HepG2 (cell line): ENCODE data around the gene AP4M1. TPM values are rescaled to one million over a fixed set of nuclear protein-coding genes. Genes with fewer than 3 reads are reported as not detected.

ENCODE experiments used
- AGO2 ChIP-seq: fragments of 200-400 bp; formaldehyde crosslinking; optimal IDR thresholded peaks from 2 replicates; pipeline ENCODE3; 2017; ENCODE audit warnings: mild to moderate bottlenecking, low read depth, low read length, moderate library complexity
- CEBPG ChIP-seq: IDR thresholded peaks from 2 replicates; pipeline ENCODE4 v1.6.1; 2016
- ETS1 ChIP-seq: sonication (generic); formaldehyde crosslinking; IDR thresholded peaks from 2 replicates; pipeline ENCODE4 v1.4.0; 2020; ENCODE audit warnings: missing genetic modification reagents
- FOXA3 ChIP-seq: IDR thresholded peaks from 2 replicates; pipeline ENCODE4 v1.6.1; 2016; ENCODE audit warnings: missing genetic modification reagents, missing compliant biosample characterization
- GABPA ChIP-seq, 2 experiments: IDR thresholded peaks; 2 replicates each; pipeline ENCODE4 v1.6.1; 2011 to 2016; ENCODE audit warnings: low read depth in 2 of 2, low read length in 1 of 2, missing biosample characterization in 1 of 2, missing genetic modification characterization in 1 of 2
- HIVEP1 ChIP-seq: sonication (generic); formaldehyde crosslinking; IDR thresholded peaks from 2 replicates; pipeline ENCODE4 v1.4.0; 2020; ENCODE audit warnings: mild to moderate bottlenecking, missing genetic modification reagents
- HMGXB4 ChIP-seq, 2 experiments: sonication (generic) in 1 of 2; formaldehyde crosslinking in 1 of 2; IDR thresholded peaks; 2 replicates each; pipeline versions ENCODE4 v1.4.0 to v1.6.1; 2018 to 2020; ENCODE audit warnings: missing genetic modification reagents in 2 of 2, borderline replicate concordance in 1 of 2, low read depth in 1 of 2, mild to moderate bottlenecking in 1 of 2, missing biosample characterization in 1 of 2
- KLF11 ChIP-seq: IDR thresholded peaks from 2 replicates; pipeline ENCODE4 v1.6.1; 2016; ENCODE audit warnings: missing compliant biosample characterization
- LRRFIP1 ChIP-seq: sonication (generic); formaldehyde crosslinking; conservative IDR thresholded peaks from 2 replicates; pipeline ENCODE4 v1.4.0; 2020; ENCODE audit warnings: missing genetic modification reagents
- MATR3 ChIP-seq: sonication (generic); formaldehyde crosslinking; IDR thresholded peaks from 2 replicates; pipeline ENCODE4 v1.4.0; 2020; ENCODE audit warnings: missing genetic modification reagents
- POLR2A ChIP-seq, 2 experiments: IDR thresholded peaks; 2 replicates each; pipeline ENCODE4 v1.6.1; 2011; ENCODE audit warnings: low read depth in 2 of 2, low read length in 2 of 2, mild to moderate bottlenecking in 1 of 2, moderate library complexity in 1 of 2; ENCODE audit not compliant: insufficient read depth in 1 of 2
- SYNCRIP ChIP-seq: fragments of 200-400 bp; formaldehyde crosslinking; IDR thresholded peaks from 2 replicates; pipeline ENCODE4 v1.6.1; 2018; ENCODE audit warnings: mild to moderate bottlenecking, low read depth, low read length; ENCODE audit not compliant: insufficient read depth
- ZNF101 ChIP-seq: sonication (generic); formaldehyde crosslinking; IDR thresholded peaks from 2 replicates; pipeline ENCODE4 v1.4.0; 2020; ENCODE audit warnings: mild to moderate bottlenecking, low read depth, missing genetic modification reagents, borderline replicate concordance
- ZNF160 ChIP-seq: sonication (generic); formaldehyde crosslinking; IDR thresholded peaks from 2 replicates; pipeline ENCODE4 v1.8.0; 2022; ENCODE audit warnings: mild to moderate bottlenecking, inconsistent platforms, missing genetic modification reagents
- ZNF251 ChIP-seq: sonication (generic); formaldehyde crosslinking; IDR thresholded peaks from 2 replicates; pipeline ENCODE4 v1.9.0; 2021; ENCODE audit warnings: mild to moderate bottlenecking, missing genetic modification reagents
- ZNF281 ChIP-seq: sonication (generic); formaldehyde crosslinking; IDR thresholded peaks from 2 replicates; pipeline ENCODE4 v1.4.0; 2020; ENCODE audit warnings: missing genetic modification reagents, borderline replicate concordance
- ZNF296 ChIP-seq: sonication (generic); formaldehyde crosslinking; conservative IDR thresholded peaks from 2 replicates; pipeline ENCODE4 v1.5.0; 2020; ENCODE audit warnings: mild to moderate bottlenecking, missing genetic modification reagents
- ZNF546 ChIP-seq: sonication (generic); formaldehyde crosslinking; conservative IDR thresholded peaks from 2 replicates; pipeline ENCODE4 v1.8.1; 2023; ENCODE audit warnings: mild to moderate bottlenecking, missing genetic modification reagents
- ZNF557 ChIP-seq: sonication (generic); formaldehyde crosslinking; IDR thresholded peaks from 2 replicates; pipeline ENCODE4 v1.4.0; 2020; ENCODE audit warnings: missing genetic modification reagents
- ZSCAN25 ChIP-seq: sonication (generic); formaldehyde crosslinking; IDR thresholded peaks from 2 replicates; pipeline ENCODE4 v1.8.0; 2022; ENCODE audit warnings: mild to moderate bottlenecking, missing genetic modification reagents
- ZSCAN30 ChIP-seq: sonication (generic); formaldehyde crosslinking; IDR thresholded peaks from 2 replicates; pipeline ENCODE4 v1.5.0; 2020; ENCODE audit warnings: mild to moderate bottlenecking, missing genetic modification reagents
- polyA plus RNA-seq, 8 experiments: library from polyadenylated mRNA; depleted of rRNA in 3 of 8; stranded (reverse) in 7 of 8; unstranded in 1 of 8; fragments of >200 nt; fragmentation: Illumina TruSeq in 4 of 8; extraction: Trizol in 4 of 8; gene quantifications; 2 replicates each; pipeline versions ENCODE4 v1.2.1 to v1.2.3, GENCODE V29; 2011 to 2016; ENCODE audit warnings: low read depth in 4 of 8, missing spikeins in 1 of 8, mixed read lengths in 1 of 8; ENCODE audit not compliant: insufficient read depth in 1 of 8
- total RNA-seq, 5 experiments: library from RNA; depleted of rRNA; stranded (reverse); fragments of >200 nt; fragmentation: Illumina TruSeq; extraction: Trizol; gene quantifications; 2 replicates each; pipeline ENCODE4 v1.2.3, GENCODE V29; 2016; ENCODE audit warnings: low read depth in 1 of 5

The AP4M1 gene
- total and polyA plus RNA-seq, 2 of the 13 experiments (the other 11 are each of a cell fraction or from before 2014, with no cell fraction given) = 6.3 to 9.7 TPM

GRCh38 chr7:100088621-100089457, 12.6 kb upstream of the AP4M1 start, which contains the start of gene COPS6 (continued):
- TF ChIP-seq KLF11 (CRISPR knock-in tag) (no peak), ZNF281 (peak; percentile 73; the same call in 1 of the 2 replicates), ZNF546 (CRISPR knock-in tag) (peak; percentile 98), ZNF101 (CRISPR knock-in tag) (0 out of 2 replicates have a peak, but pooled peaks have one; percentile 32), AGO2 (no peak), ZNF557 (CRISPR knock-in tag) (peak; percentile 93; the same call in 1 of the 2 replicates), FOXA3 (CRISPR knock-in tag) (peak; percentile 54), LRRFIP1 (CRISPR knock-in tag) (no peak), ZNF160 (CRISPR knock-in tag) (peak; percentile 75; the same call in 1 of the 2 replicates), ZNF296 (CRISPR knock-in tag) (peak; percentile 88), SYNCRIP (no peak), GABPA (IDR thresholded peaks at IDR 0.05; ENCODE audit: low read depth, low read length) (peak; percentile 44), GABPA (CRISPR knock-in tag; IDR thresholded peaks at IDR 0.05; ENCODE audit: low read depth) (no peak), POLR2A (IDR thresholded peaks at IDR 0.05; ENCODE audit: insufficient read depth in 1 of 2, low read depth in 2 of 2, low read length in 2 of 2) (peak; percentile 78 to 93), MATR3 (CRISPR knock-in tag) (no peak), ETS1 (CRISPR knock-in tag) (peak; percentile 88; the same call in 1 of the 2 replicates), ZSCAN30 (CRISPR knock-in tag) (no peak; the same call in 1 of the 2 replicates), ZSCAN25 (peak; percentile 73; the same call in 1 of the 2 replicates), CEBPG (CRISPR knock-in tag) (no peak), ZNF251 (peak; percentile 67; the same call in 1 of the 2 replicates), HMGXB4 (CRISPR knock-in tag; IDR thresholded peaks at IDR 0.05; ENCODE audit: borderline replicate concordance in 1 of 2, low read depth in 1 of 2) (peak; percentile 90 to 92; a peak in 3 of 4 replicates), HIVEP1 (peak; percentile 57; the same call in 1 of the 2 replicates)
